NOMO-1 treated with dmso at 0.1 percent for 144 hours (cell line): ENCODE measurements around the gene GJA10.
"Not testable (repeated sequence)": the region's sequence is repeated elsewhere in the genome, so short reads cannot be mapped to it uniquely, and the experiment has no call there.

ENCODE experiments used
- DNase-seq: peaks from one replicate; lab custom pipeline; 2025; ENCODE audit not compliant: unreplicated experiment; lab: John Stamatoyannopoulos, UW

GJA10 gene

GRCh38 chr6:89894169-89894568 lies at the start of gene GJA10:
Gene GJA10 (plus strand): TSS chr6:89894469. CDS start chr6:89894469, 0 bp downstream.
- no peak for DNase-seq

- not testable (repeated sequence) for DNase-seq
Observed at GRCh38 chr6:89847513-89847912, 46.8 kb upstream of the GJA10 start.

GRCh38 chr6:89853068-89853467 lies 41.2 kb upstream of the GJA10 start:
- DNase-seq: no peak

GRCh38 chr6:89858041-89858440 lies 36.2 kb upstream of the GJA10 start:
- no peak for DNase-seq

GRCh38 chr6:89859744-89860143 lies 34.5 kb upstream of the GJA10 start:
- DNase-seq: no peak

- DNase-seq: no peak
Observed at GRCh38 chr6:89862273-89862672, 32.0 kb upstream of the GJA10 start.

- no peak for DNase-seq
Observed at GRCh38 chr6:89862698-89863097, 31.6 kb upstream of the GJA10 start.

- DNase-seq: no peak
Observed at GRCh38 chr6:89866024-89866678, 28.1 kb upstream of the GJA10 start.

GRCh38 chr6:89873721-89874120 lies 20.5 kb upstream of the GJA10 start:
- no peak for DNase-seq

- DNase-seq: no peak
Observed at GRCh38 chr6:89874438-89874837, 19.8 kb upstream of the GJA10 start.

- DNase-seq: no peak
Observed at GRCh38 chr6:89886378-89887120, 7.7 kb upstream of the GJA10 start.

GRCh38 chr6:89887452-89888137 lies 6.7 kb upstream of the GJA10 start:
- DNase-seq: no peak

GRCh38 chr6:89888138-89888514 lies 6.1 kb upstream of the GJA10 start:
- no peak for DNase-seq

- no peak for DNase-seq
Observed at GRCh38 chr6:89888871-89889270, 5.4 kb upstream of the GJA10 start.

- not testable (repeated sequence) for DNase-seq
Observed at GRCh38 chr6:89890845-89891528, 3.3 kb upstream of the GJA10 start.

GRCh38 chr6:89892577-89892976 lies 1.7 kb upstream of the GJA10 start:
- DNase-seq: not testable (repeated sequence)

GRCh38 chr6:89895276-89895874 lies 1.1 kb downstream of the GJA10 start:
- DNase-seq: no peak

- not testable (repeated sequence) for DNase-seq
Observed at GRCh38 chr6:89910001-89910901, 16.0 kb downstream of the GJA10 start.

- no peak for DNase-seq
Observed at GRCh38 chr6:89910902-89911240, 16.6 kb downstream of the GJA10 start.
